Lower lobe of right lung (tissue), 2 donors: ENCODE results near the gene PRICKLE4. TPM values are rescaled to one million over a fixed set of nuclear protein-coding genes. Genes with fewer than 3 reads are reported as not detected.
"Not testable (repeated sequence)": the region's sequence is repeated elsewhere in the genome, so short reads cannot be mapped to it uniquely, and the experiment has no call there.

ENCODE experiments used
- ATAC-seq, 2 donors: fragments of 200-7000 bp; cut with Tn5 transposase; one replicate each; pipeline ENCODE4 v1.9.1; 2020 to 2022; ENCODE audit warnings: mild to moderate bottlenecking in 2 of 2, moderate library complexity in 2 of 2
- DNase-seq: peaks from one replicate; pipeline ENCODE4 v3.0.0-alpha.2; 2020
- H3K27ac ChIP-seq: fragments of 200-600 bp; one replicate; pipeline ENCODE4 v1.8.0; 2022
- H3K27me3 ChIP-seq: fragments of 200-600 bp; one replicate; pipeline ENCODE4 v1.8.0; 2022; ENCODE audit warnings: low read depth
- H3K36me3 ChIP-seq: fragments of 200-600 bp; one replicate; pipeline ENCODE4 v1.8.0; 2022; ENCODE audit warnings: mild to moderate bottlenecking
- H3K4me1 ChIP-seq: fragments of 200-600 bp; one replicate; pipeline ENCODE4 v1.8.0; 2022
- H3K4me3 ChIP-seq: fragments of 200-600 bp; one replicate; pipeline ENCODE4 v1.8.0; 2022; ENCODE audit warnings: mild to moderate bottlenecking
- H3K9me3 ChIP-seq: fragments of 200-600 bp; one replicate; pipeline ENCODE4 v1.8.0; 2022
- intact Hi-C: fragments of 100-400 bp; cut with DNase I; formaldehyde crosslinking; loops from one replicate; pipeline ENCODE4 v1.11.0; 2022
- total RNA-seq: library from RNA; stranded (reverse); fragmentation: NEBNext Ultra II Directional; extraction: Animal tissue kit (Norgen Biotek cat#: 25700); gene quantifications from one replicate; pipeline ENCODE4 v1.2.1, GENCODE V29; 2021
- TF ChIP-seq, protein P1 (sequence below): fragments of 200-600 bp; IDR thresholded peaks from one replicate; pipeline ENCODE4 v1.8.0; 2022; ENCODE audit warnings: antibody characterized with exemption, mild to moderate bottlenecking
- donor health status: DM: no; HTN: yes; CAD: no; lungs with severe emphysema.

Gene PRICKLE4
- total RNA-seq, 1 donor from 2014 or later = 12.1 TPM

DNA sequence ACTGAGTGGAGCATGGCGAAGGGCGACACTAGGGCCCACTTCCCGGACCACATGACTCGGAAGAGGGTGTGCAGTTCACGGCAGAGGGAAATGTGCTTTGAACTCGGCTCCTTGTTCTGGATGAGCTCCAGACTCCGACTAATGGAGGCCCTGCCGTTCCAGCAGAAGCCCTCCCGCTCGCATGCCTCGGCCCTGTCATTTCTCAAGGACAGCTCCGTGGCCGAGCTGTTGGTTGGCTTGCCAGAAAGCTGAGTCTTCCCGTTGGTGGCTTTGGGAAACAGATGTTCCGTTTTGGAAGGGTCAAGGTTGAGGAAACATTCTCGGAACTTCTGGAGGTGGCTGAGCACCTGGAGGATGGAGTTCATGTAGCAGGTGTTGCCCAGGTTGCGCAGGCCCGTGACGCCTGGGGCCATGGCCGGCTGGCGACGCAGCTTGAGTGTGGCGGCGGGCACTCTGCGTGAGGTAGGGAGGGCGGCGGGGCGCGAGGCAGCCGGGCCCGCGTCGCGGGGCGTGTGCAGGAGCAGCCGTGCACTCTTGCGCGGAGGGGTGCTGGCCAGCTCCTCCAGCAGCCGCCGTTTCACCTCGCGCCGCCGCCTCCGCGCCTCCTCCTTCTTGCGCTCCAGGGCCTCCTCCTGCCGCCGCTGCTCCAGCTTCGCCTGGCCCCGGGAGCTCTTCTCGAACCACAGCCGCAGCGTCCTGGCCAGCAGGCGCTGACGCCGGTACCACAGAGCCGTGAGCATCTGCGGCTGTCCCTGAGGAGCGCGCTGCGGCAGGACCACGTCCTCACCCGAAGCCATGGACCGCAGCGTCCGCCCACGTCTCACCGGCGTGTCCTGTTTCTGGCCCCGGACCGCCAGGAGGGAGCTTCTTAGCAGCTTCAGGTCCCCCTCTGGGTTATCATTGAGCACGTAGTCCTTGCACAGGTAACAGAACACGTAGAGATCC, 25.5 kb downstream of the PRICKLE4 start:
- no peak overlapping the region for H3K27ac ChIP-seq
- H3K4me1 ChIP-seq = no peaks in the 10 kb centered on the region
- H3K4me3 ChIP-seq = no peak overlapping the region
- H3K9me3 ChIP-seq = no peaks in the 10 kb centered on the region
- intact Hi-C loops = no loop called here
- TF ChIP-seq, protein P1, sequence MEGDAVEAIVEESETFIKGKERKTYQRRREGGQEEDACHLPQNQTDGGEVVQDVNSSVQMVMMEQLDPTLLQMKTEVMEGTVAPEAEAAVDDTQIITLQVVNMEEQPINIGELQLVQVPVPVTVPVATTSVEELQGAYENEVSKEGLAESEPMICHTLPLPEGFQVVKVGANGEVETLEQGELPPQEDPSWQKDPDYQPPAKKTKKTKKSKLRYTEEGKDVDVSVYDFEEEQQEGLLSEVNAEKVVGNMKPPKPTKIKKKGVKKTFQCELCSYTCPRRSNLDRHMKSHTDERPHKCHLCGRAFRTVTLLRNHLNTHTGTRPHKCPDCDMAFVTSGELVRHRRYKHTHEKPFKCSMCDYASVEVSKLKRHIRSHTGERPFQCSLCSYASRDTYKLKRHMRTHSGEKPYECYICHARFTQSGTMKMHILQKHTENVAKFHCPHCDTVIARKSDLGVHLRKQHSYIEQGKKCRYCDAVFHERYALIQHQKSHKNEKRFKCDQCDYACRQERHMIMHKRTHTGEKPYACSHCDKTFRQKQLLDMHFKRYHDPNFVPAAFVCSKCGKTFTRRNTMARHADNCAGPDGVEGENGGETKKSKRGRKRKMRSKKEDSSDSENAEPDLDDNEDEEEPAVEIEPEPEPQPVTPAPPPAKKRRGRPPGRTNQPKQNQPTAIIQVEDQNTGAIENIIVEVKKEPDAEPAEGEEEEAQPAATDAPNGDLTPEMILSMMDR = no peak
- H3K36me3 ChIP-seq = peaks cover 10% of the 10 kb centered on the region
- DNase-seq (no peak), ATAC-seq (peak in 1 of 2 donors; percentile 42)
- no peaks in the 10 kb centered on the region for H3K27me3 ChIP-seq

DNA sequence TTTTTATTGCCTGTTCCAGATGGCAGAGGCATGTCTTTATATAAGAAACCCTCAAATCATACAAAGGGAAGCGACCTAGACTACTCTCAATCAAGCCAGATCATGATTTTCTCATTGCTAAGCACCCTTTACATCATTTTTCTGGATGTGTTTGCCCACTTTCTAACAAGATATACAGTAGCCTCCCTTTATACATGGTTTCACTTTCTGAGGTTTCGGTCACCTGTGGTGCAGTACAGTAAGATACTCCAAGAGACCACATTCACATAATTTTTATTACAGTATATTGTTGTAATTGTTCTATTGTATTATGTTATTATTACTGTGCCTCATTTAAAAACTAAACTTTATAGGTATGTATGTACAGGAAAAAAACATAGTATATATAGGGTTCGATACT, 30.5 kb downstream of the PRICKLE4 start:
- no peaks in the 10 kb centered on the region for H3K9me3 ChIP-seq
- H3K36me3 ChIP-seq = peaks cover 5% of the 10 kb centered on the region
- ATAC-seq = no peak
- no peaks in the 10 kb centered on the region for H3K27me3 ChIP-seq
- no peak for DNase-seq
- no peaks in the 10 kb centered on the region for H3K4me1 ChIP-seq
- no peak overlapping the region for H3K27ac ChIP-seq
- no peak overlapping the region for H3K4me3 ChIP-seq
- intact Hi-C loops = no loop called here
- TF ChIP-seq, protein P1 = no peak

DNA sequence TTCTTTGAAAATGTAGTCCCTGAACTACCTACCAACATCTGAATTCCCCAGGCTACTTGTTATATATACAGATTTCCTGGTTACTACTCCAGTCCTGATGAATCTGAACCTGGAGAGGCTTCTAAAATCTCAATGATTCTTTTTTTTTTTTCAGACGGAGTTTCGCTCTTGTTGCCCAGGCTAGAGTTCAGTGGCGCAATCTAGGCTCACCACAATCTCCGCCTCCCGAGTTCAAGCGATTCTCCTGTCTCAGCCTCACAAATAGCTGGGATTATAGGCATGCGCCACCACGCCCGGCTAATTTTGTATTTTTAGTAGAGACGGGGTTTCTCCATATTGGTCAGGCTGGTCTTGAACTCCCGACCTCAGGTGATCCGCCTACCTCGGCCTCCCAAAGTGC, 31.4 kb downstream of the PRICKLE4 start:
- intact Hi-C loops, ATAC-seq, H3K27me3 ChIP-seq, H3K27ac ChIP-seq, H3K36me3 ChIP-seq, H3K4me1 ChIP-seq, DNase-seq, H3K4me3 ChIP-seq, H3K9me3 ChIP-seq: not testable (repeated sequence)

DNA sequence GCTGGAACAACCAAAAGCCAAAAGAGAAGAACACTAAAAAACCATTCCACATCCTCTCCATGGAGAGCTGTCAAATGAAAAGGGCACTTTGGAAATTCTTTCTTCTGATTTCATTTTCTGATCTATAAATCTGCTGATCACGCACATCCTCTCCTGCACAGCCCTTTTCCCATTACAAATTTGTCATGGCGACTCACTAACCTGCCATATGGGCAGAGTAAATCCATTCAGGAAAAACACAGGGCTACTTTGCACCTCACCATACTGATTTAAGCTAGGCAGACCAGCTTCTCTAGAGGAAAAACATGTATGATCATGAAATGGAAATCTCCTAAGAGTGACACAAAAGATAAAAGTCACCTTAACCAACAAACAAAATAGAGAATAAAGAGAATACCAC, 32.9 kb downstream of the PRICKLE4 start:
- DNase-seq (no peak), ATAC-seq (no peak)
- H3K36me3 ChIP-seq = no peaks in the 10 kb centered on the region
- intact Hi-C loops = no loop called here
- H3K27me3 ChIP-seq = no peaks in the 10 kb centered on the region
- H3K4me3 ChIP-seq = no peak overlapping the region
- TF ChIP-seq, protein P1 = no peak
- no peaks in the 10 kb centered on the region for H3K9me3 ChIP-seq
- H3K27ac ChIP-seq = no peak overlapping the region
- no peaks in the 10 kb centered on the region for H3K4me1 ChIP-seq

DNA sequence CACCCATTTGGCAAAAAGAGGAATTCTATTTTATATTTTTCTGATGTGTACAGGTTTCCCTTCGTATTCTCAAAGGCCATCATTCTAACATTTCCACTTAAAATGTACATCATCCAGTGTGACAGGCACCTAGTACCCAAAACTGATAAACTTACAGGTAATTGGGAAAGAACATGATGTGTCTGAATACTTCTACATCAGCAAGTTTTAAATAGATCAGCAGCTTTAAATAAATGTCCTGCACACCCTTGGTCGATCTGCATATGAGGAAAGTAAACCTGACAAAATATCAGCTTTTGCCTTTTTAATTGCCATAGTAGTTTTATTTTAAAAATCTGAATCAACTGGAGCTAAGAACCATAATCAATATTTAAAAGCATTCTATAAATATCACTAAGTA, 33.4 kb downstream of the PRICKLE4 start:
- TF ChIP-seq, protein P1 = no peak
- intact Hi-C loops = no loop called here
- H3K4me3 ChIP-seq = no peak overlapping the region
- ATAC-seq = no peak
- no peaks in the 10 kb centered on the region for H3K27me3 ChIP-seq
- H3K4me1 ChIP-seq = no peaks in the 10 kb centered on the region
- no peaks in the 10 kb centered on the region for H3K9me3 ChIP-seq
- DNase-seq = no peak
- H3K27ac ChIP-seq = no peak overlapping the region
- H3K36me3 ChIP-seq = no peaks in the 10 kb centered on the region

DNA sequence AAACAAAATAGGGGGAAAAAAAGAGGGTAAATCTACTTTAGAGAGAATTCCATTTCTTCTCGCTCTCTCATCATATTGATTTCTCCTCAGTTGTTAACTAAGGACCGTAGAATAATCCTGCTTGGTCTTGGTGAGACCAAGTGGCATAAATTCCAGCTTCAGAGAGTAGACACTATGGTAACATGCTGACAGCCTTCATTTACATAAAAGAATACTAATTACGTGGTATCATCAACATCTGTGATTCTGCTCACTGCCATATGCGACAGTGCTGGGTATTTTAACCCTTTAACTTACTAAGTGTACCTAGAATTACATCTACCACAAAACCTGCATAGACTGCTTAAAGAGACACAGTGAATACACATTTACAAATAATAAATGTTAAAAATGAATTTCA, 34.0 kb downstream of the PRICKLE4 start:
- DNase-seq (no peak), ATAC-seq (no peak)
- Histone ChIP-seq H3K27ac (no peak overlapping the region), H3K4me1 (no peaks in the 10 kb centered on the region), H3K9me3 (no peaks in the 10 kb centered on the region), H3K4me3 (no peak overlapping the region), H3K27me3 (no peaks in the 10 kb centered on the region), H3K36me3 (no peaks in the 10 kb centered on the region)
- TF ChIP-seq, protein P1 = no peak
- intact Hi-C loops = no loop called here
